KOPT-K1 (cell line): ENCODE results near the gene TMEM270.

Experiments used
- H3K27ac ChIP-seq: fragments of 200-600 bp; sonication (generic); 2 replicates; pipeline ENCODE4 v1.5.1; 2016; ENCODE audit warnings: antibody characterized with exemption, mild to moderate bottlenecking, low read depth, low read length; ENCODE audit not compliant: poor library complexity, severe bottlenecking
- H3K36me3 ChIP-seq: fragments of 200-600 bp; sonication (generic); 2 replicates; pipeline ENCODE4 v1.5.1; 2017; ENCODE audit warnings: antibody characterized with exemption, mild to moderate bottlenecking, low read length, moderate library complexity; ENCODE audit not compliant: insufficient read depth
- H3K9me3 ChIP-seq: fragments of 200-600 bp; sonication (generic); 2 replicates; pipeline ENCODE4 v1.5.1; 2017; ENCODE audit warnings: antibody characterized with exemption, low read length, mild to moderate bottlenecking; ENCODE audit not compliant: insufficient read depth, poor library complexity, severe bottlenecking

TMEM270 gene

GRCh38 chr7:73885433-73885974 lies 24.5 kb downstream of the TMEM270 start:
- Histone ChIP-seq H3K27ac (no peak overlapping the region), H3K9me3 (no peaks in the 10 kb centered on the region), H3K36me3 (no peaks in the 10 kb centered on the region)

GRCh38 chr7:73885975-73886798 lies 25.2 kb downstream of the TMEM270 start:
- Histone ChIP-seq H3K9me3 (no peaks in the 10 kb centered on the region), H3K27ac (no peak overlapping the region), H3K36me3 (no peaks in the 10 kb centered on the region)

DNA sequence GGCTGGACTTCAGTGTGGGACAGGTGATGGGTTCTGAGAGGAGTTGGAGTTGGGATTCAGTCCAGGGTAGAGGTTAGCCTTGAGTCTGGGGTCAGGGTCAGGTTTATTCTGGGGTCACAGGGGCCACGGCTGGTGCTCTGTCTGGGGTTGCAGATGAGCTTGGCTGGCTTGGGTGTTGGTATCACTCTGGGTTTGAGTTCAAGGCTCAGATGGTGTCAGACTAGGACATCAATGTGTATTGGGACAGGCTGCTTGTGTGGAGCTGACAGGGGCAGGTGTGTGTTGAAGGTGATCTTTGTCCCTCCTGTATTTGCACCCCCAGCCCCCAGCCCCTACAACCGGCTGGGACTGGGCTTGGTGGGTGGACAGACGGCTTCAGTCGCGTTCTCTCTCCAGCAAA lies 26.8 kb downstream of the TMEM270 start:
- no peaks in the 10 kb centered on the region for H3K36me3 ChIP-seq
- H3K9me3 ChIP-seq, result no peaks in the 10 kb centered on the region
- H3K27ac ChIP-seq, result no peak overlapping the region

DNA sequence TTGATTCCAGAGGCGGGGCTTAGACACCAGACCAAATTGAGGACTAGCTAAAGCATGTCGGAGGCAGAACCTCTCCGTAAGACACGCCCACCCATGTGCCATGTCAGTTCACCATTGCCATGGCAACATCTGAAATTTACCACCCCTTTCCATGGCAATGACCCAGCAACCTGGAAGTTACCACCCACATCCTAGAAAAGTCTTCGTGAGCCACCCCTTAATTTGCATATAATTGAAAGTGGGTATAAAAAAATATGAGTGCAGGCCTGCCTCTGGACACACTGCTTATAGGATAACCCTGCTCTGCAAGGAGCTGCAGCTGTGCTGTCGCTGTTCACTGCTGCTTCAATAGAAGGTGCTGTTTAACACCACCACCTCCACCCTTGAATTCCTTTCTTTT lies 28.0 kb downstream of the TMEM270 start:
- Histone ChIP-seq H3K36me3 (no peaks in the 10 kb centered on the region), H3K9me3 (no peaks in the 10 kb centered on the region), H3K27ac (no peak overlapping the region)

- Histone ChIP-seq H3K36me3 (no peaks in the 10 kb centered on the region), H3K27ac (no peak overlapping the region), H3K9me3 (peaks cover 7% of the 10 kb centered on the region)
Measured at GRCh38 chr7:73890555-73891147, 29.7 kb downstream of the TMEM270 start.

- Histone ChIP-seq H3K36me3 (no peaks in the 10 kb centered on the region), H3K9me3 (peaks cover 14% of the 10 kb centered on the region), H3K27ac (no peak overlapping the region)
Measured at GRCh38 chr7:73891178-73891885, 30.4 kb downstream of the TMEM270 start.

GRCh38 chr7:73892003-73892999 lies 31.3 kb downstream of the TMEM270 start:
- Histone ChIP-seq H3K36me3 (no peaks in the 10 kb centered on the region), H3K27ac (no peak overlapping the region)

GRCh38 chr7:73893342-73894101 lies 32.6 kb downstream of the TMEM270 start:
- Histone ChIP-seq H3K9me3 (peaks cover 28% of the 10 kb centered on the region), H3K27ac (no peak overlapping the region)

More at GRCh38 chr7:73892003-73892999, 31.3 kb downstream of the TMEM270 start:
- peaks cover 23% of the 10 kb centered on the region for H3K9me3 ChIP-seq

GRCh38 chr7:73894166-73894565 lies 33.2 kb downstream of the TMEM270 start:
- Histone ChIP-seq H3K36me3 (no peaks in the 10 kb centered on the region), H3K9me3 (peaks cover 28% of the 10 kb centered on the region), H3K27ac (no peak overlapping the region)

More at GRCh38 chr7:73893342-73894101, 32.6 kb downstream of the TMEM270 start:
- H3K36me3 ChIP-seq, result no peaks in the 10 kb centered on the region

DNA sequence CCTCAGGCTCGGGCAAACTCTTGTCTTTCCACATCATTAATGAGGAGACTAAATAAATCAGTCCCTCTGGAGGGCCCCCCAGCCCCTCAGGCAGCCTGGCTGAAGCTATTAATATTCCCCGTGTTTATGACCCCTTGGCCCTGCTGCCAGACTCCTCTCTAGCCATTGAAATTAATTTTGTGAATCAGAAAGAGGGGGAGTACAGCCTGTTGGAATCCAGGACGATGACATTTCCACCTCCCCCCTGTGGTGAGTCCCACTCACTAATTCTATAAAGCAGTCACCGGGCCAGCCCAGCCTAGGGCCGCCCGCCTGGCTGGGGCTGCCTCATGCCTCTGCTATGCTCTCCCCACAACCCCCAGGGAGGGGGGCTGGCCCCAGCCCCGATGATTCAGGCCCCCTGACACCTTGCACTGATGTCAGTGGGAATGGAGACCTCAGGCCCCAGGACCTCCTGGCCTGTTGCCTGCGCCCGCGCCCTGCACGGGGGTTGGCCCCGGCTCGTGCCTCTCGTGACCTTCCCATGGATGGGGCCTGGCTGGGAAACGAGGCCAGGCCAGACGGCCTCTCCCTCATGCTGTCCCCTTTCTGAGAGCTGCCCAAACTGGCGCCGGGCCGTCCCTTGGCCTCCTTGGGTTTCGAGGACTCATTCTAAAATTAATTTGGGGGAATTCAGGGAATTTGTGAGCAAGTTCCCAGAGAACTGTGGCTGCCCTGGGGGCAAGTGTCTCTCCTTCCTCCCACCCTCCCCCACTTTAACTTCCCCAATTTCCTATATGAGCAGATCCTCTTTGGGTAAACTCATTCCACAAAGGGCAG lies 34.0 kb downstream of the TMEM270 start:
- Histone ChIP-seq H3K9me3 (peaks cover 28% of the 10 kb centered on the region), H3K27ac (no peak overlapping the region), H3K36me3 (no peaks in the 10 kb centered on the region)

DNA sequence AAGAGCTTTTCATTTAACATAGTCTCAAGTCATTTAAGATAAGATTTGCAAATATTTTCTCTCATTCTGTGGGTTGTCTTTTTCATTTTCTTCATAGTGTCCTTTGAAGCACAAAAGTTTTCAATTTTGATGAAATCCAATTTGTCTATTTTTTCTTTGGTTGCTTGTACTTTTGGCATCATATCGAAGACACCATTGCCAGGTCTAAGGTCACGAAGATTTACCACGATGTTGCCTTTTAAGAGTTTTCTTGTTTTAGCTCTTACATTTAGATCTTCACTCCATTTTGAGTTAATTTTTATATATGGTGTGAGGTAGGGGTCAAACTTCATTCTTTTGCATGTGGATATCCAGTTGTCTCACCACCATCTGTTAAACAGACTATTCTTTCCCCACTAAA lies 34.7 kb downstream of the TMEM270 start:
- peaks cover 28% of the 10 kb centered on the region for H3K9me3 ChIP-seq
- no peak overlapping the region for H3K27ac ChIP-seq
- no peaks in the 10 kb centered on the region for H3K36me3 ChIP-seq

- no peak overlapping the region for H3K27ac ChIP-seq
- no peaks in the 10 kb centered on the region for H3K36me3 ChIP-seq
- H3K9me3 ChIP-seq, result peaks cover 28% of the 10 kb centered on the region
Measured at GRCh38 chr7:73896454-73896853, 35.5 kb downstream of the TMEM270 start.

GRCh38 chr7:73899731-73900142 lies 38.8 kb downstream of the TMEM270 start:
- Histone ChIP-seq H3K27ac (no peak overlapping the region), H3K36me3 (no peaks in the 10 kb centered on the region), H3K9me3 (peaks cover 28% of the 10 kb centered on the region)
